K562 (cell line): ENCODE data around the gene MED16. TPM values are rescaled to one million over a fixed set of nuclear protein-coding genes. Genes with fewer than 3 reads are reported as not detected.

Experiments
- FOXK1 ChIP-seq: sonication (generic); formaldehyde crosslinking; IDR thresholded peaks from 2 replicates; pipeline ENCODE4 v1.8.0; 2022; ENCODE audit warnings: missing genetic modification reagents, mild to moderate bottlenecking, borderline replicate concordance
- NFE2L1 ChIP-seq: fragments of 450-650 bp; IDR thresholded peaks from 2 replicates; pipeline ENCODE4 v1.6.1; 2016; ENCODE audit warnings: missing genetic modification characterization, low read depth, mild to moderate bottlenecking, missing compliant biosample characterization, moderate library complexity, borderline replicate concordance
- SRSF1 ChIP-seq: fragments of 200-400 bp; formaldehyde crosslinking; IDR thresholded peaks from 2 replicates; pipeline ENCODE4 v1.6.1; 2017; ENCODE audit warnings: mild to moderate bottlenecking, low read depth, low read length, moderate library complexity
- U2AF1 ChIP-seq: fragments of 200-400 bp; formaldehyde crosslinking; optimal IDR thresholded peaks from 2 replicates; pipeline ENCODE3; 2017; ENCODE audit warnings: mild to moderate bottlenecking, low read depth, low read length, moderate library complexity
- ZKSCAN1 ChIP-seq: fragments of 150-350 bp; IDR thresholded peaks from 2 replicates; pipeline ENCODE4 v1.6.1; 2016; ENCODE audit warnings: low read depth, low read length
- polyA plus RNA-seq, 8 experiments: library from polyadenylated mRNA; depleted of rRNA in 4 of 8; stranded (reverse) in 5 of 8; unstranded in 3 of 8; fragments of >200 nt; fragmentation: Nextera tagmentation in 2 of 8; fragmentation: Illumina TruSeq in 1 of 8; extraction: Ambion mirVana in 2 of 8; extraction: Trizol in 1 of 8; gene quantifications; 2 replicates each; pipeline versions ENCODE4 v1.2.1 to v1.2.3, GENCODE V29; 2011 to 2014; ENCODE audit warnings: inconsistent platforms in 1 of 8, missing spikeins in 1 of 8
- total RNA-seq, 7 experiments: library from RNA; depleted of rRNA in 6 of 7; stranded (reverse); fragments of >200 nt in 6 of 7; fragmentation: Illumina TruSeq in 2 of 7; extraction: Trizol in 2 of 7; gene quantifications; 2 replicates each; pipeline versions ENCODE4 v1.2.1 to v1.2.3, GENCODE V29; 2011 to 2021; ENCODE audit warnings: low replicate concordance in 1 of 7
- TF ChIP-seq, protein P1 (sequence below): IDR thresholded peaks from 2 replicates; pipeline ENCODE4 v1.6.1; 2012; ENCODE audit warnings: low read depth, low read length, improper control_type of control experiment, borderline replicate concordance
- TF ChIP-seq, protein P2 (sequence below): fragments of 450-650 bp; IDR thresholded peaks from 2 replicates; pipeline ENCODE4 v1.6.1; 2016; ENCODE audit warnings: mild to moderate bottlenecking, moderate library complexity
- TF ChIP-seq, protein P3 (sequence below): fragments of 450-650 bp; IDR thresholded peaks from 2 replicates; pipeline ENCODE4 v1.6.1; 2018; ENCODE audit warnings: mild to moderate bottlenecking, low read depth; ENCODE audit not compliant: partially characterized antibody
- TF ChIP-seq, protein P4 (sequence below): sonication (generic); formaldehyde crosslinking; IDR thresholded peaks from 2 replicates; pipeline ENCODE4 v1.8.0; 2022; ENCODE audit warnings: missing genetic modification reagents, mild to moderate bottlenecking, moderate library complexity, borderline replicate concordance

The MED16 gene
- total and polyA plus RNA-seq, 9 of the 15 experiments (the other 6 are each of a cell fraction or from before 2014, with no cell fraction given): 0.89 to 59.9 (median 8.6) TPM

DNA sequence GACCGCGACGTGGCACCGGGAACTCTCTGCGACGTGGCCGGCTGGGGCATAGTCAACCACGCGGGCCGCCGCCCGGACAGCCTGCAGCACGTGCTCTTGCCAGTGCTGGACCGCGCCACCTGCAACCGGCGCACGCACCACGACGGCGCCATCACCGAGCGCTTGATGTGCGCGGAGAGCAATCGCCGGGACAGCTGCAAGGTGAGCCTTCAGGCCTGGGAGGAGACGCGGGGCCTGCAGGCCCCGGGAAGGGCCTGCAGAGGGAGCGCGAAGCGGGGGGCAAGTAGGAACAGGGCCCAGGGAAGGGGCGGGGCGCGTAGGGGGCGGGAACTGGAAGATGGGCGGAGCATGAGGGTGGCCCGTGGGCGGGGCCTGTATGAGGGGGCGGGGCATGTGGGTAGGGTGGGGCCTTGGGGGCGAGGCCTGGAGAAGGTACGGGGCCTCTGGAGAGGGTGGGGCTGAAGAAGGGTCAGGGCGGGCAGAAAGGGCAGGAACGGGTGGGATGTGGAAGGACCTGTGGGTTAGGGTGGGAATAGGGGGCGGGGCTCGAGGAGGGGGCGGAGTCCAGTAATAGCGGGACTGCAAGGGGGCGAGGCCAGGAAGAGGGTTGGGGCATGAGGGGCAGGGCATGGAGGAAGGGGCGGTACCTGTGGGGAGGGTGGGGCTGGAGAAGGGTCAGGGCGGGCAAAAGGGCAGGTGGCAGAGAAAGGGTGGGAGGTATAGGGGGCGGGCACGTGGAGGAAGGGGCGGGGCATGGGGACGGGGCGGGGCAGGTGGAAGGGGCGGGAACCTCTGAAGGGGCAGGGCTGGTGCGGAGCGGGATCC is 31.0 kb downstream of the MED16 start (continued):
- TF ChIP-seq, protein P1, sequence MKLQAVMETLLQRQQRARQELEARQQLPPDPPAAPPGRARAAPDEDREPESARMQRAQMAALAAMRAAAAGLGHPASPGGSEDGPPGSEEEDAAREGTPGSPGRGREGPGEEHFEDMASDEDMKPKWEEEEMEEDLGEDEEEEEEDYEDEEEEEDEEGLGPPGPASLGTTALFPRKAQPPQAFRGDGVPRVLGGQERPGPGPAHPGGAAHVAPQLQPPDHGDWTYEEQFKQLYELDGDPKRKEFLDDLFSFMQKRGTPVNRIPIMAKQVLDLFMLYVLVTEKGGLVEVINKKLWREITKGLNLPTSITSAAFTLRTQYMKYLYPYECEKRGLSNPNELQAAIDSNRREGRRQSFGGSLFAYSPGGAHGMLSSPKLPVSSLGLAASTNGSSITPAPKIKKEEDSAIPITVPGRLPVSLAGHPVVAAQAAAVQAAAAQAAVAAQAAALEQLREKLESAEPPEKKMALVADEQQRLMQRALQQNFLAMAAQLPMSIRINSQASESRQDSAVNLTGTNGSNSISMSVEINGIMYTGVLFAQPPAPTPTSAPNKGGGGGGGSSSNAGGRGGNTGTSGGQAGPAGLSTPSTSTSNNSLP: no peak
- TF ChIP-seq, protein P2, sequence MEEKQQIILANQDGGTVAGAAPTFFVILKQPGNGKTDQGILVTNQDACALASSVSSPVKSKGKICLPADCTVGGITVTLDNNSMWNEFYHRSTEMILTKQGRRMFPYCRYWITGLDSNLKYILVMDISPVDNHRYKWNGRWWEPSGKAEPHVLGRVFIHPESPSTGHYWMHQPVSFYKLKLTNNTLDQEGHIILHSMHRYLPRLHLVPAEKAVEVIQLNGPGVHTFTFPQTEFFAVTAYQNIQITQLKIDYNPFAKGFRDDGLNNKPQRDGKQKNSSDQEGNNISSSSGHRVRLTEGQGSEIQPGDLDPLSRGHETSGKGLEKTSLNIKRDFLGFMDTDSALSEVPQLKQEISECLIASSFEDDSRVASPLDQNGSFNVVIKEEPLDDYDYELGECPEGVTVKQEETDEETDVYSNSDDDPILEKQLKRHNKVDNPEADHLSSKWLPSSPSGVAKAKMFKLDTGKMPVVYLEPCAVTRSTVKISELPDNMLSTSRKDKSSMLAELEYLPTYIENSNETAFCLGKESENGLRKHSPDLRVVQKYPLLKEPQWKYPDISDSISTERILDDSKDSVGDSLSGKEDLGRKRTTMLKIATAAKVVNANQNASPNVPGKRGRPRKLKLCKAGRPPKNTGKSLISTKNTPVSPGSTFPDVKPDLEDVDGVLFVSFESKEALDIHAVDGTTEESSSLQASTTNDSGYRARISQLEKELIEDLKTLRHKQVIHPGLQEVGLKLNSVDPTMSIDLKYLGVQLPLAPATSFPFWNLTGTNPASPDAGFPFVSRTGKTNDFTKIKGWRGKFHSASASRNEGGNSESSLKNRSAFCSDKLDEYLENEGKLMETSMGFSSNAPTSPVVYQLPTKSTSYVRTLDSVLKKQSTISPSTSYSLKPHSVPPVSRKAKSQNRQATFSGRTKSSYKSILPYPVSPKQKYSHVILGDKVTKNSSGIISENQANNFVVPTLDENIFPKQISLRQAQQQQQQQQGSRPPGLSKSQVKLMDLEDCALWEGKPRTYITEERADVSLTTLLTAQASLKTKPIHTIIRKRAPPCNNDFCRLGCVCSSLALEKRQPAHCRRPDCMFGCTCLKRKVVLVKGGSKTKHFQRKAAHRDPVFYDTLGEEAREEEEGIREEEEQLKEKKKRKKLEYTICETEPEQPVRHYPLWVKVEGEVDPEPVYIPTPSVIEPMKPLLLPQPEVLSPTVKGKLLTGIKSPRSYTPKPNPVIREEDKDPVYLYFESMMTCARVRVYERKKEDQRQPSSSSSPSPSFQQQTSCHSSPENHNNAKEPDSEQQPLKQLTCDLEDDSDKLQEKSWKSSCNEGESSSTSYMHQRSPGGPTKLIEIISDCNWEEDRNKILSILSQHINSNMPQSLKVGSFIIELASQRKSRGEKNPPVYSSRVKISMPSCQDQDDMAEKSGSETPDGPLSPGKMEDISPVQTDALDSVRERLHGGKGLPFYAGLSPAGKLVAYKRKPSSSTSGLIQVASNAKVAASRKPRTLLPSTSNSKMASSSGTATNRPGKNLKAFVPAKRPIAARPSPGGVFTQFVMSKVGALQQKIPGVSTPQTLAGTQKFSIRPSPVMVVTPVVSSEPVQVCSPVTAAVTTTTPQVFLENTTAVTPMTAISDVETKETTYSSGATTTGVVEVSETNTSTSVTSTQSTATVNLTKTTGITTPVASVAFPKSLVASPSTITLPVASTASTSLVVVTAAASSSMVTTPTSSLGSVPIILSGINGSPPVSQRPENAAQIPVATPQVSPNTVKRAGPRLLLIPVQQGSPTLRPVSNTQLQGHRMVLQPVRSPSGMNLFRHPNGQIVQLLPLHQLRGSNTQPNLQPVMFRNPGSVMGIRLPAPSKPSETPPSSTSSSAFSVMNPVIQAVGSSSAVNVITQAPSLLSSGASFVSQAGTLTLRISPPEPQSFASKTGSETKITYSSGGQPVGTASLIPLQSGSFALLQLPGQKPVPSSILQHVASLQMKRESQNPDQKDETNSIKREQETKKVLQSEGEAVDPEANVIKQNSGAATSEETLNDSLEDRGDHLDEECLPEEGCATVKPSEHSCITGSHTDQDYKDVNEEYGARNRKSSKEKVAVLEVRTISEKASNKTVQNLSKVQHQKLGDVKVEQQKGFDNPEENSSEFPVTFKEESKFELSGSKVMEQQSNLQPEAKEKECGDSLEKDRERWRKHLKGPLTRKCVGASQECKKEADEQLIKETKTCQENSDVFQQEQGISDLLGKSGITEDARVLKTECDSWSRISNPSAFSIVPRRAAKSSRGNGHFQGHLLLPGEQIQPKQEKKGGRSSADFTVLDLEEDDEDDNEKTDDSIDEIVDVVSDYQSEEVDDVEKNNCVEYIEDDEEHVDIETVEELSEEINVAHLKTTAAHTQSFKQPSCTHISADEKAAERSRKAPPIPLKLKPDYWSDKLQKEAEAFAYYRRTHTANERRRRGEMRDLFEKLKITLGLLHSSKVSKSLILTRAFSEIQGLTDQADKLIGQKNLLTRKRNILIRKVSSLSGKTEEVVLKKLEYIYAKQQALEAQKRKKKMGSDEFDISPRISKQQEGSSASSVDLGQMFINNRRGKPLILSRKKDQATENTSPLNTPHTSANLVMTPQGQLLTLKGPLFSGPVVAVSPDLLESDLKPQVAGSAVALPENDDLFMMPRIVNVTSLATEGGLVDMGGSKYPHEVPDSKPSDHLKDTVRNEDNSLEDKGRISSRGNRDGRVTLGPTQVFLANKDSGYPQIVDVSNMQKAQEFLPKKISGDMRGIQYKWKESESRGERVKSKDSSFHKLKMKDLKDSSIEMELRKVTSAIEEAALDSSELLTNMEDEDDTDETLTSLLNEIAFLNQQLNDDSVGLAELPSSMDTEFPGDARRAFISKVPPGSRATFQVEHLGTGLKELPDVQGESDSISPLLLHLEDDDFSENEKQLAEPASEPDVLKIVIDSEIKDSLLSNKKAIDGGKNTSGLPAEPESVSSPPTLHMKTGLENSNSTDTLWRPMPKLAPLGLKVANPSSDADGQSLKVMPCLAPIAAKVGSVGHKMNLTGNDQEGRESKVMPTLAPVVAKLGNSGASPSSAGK: peak; percentile 96
- TF ChIP-seq ZKSCAN1 (no peak), U2AF1 (peak; percentile 56), SRSF1 (no peak), NFE2L1 (tag) (no peak), FOXK1 (CRISPR knock-in tag) (no peak)
- TF ChIP-seq, protein P3, sequence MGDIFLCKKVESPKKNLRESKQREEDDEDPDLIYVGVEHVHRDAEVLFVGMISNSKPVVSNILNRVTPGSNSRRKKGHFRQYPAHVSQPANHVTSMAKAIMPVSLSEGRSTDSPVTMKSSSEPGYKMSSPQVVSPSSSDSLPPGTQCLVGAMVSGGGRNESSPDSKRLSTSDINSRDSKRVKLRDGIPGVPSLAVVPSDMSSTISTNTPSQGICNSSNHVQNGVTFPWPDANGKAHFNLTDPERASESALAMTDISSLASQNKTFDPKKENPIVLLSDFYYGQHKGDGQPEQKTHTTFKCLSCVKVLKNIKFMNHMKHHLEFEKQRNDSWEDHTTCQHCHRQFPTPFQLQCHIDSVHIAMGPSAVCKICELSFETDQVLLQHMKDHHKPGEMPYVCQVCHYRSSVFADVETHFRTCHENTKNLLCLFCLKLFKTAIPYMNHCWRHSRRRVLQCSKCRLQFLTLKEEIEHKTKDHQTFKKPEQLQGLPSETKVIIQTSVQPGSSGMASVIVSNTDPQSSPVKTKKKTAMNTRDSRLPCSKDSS: no peak
- TF ChIP-seq, protein P4, sequence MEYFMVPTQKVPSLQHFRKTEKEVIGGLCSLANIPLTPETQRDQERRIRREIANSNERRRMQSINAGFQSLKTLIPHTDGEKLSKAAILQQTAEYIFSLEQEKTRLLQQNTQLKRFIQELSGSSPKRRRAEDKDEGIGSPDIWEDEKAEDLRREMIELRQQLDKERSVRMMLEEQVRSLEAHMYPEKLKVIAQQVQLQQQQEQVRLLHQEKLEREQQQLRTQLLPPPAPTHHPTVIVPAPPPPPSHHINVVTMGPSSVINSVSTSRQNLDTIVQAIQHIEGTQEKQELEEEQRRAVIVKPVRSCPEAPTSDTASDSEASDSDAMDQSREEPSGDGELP (CRISPR knock-in tag): peak; percentile 95
